Measurements from ENCODE around the gene LBR. TPM values are rescaled to one million over a fixed set of nuclear protein-coding genes. Genes with fewer than 3 reads are reported as not detected.

LBR gene
- total RNA-seq, 4 donors from 2014 or later: 16.5 to 19.8 (median 18.5) TPM

DNA sequence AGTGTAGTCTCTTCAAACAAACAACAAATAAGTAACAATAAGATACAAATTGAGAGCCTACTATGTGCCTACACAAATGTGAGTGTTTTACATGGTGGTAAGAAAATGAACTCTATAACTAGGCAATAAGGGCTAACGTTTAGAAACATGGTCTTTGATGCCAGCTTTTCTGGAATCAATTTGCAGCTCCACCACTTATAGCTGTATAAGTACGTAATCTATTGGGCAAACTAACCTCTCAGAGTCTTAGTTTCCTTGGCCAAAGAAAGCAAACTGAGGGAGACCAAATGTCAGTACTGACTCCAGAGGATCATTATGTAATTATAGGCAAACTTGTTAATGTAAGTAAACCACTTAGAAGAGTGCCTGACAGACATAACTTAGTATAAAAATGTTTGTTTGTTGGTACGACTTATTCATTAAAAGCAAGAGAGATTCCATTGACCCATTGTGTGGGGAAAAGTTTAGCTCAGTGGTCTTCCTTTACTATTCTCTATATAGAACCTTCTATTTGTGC is 59.7 kb downstream of the LBR start:
- no peak overlapping the region for H3K4me3 ChIP-seq
- H3K27me3 ChIP-seq: peaks cover 0 to 3% (median 0%) of the 10 kb centered on the region in 3 donors
- H3K4me1 ChIP-seq: no peaks in the 10 kb centered on the region
- ATAC-seq: no peak
- H3K27ac ChIP-seq: no peak overlapping the region
- intact Hi-C loops (cut with DNase I; ENCODE audit: low total_unique reads) (no loop called here), in situ Hi-C loops (cut with MboI; ENCODE audit: low sequenced_read_pairs in 4 of 4) (no loop called here)
- no peaks in the 10 kb centered on the region for H3K9me3 ChIP-seq
- H3K36me3 ChIP-seq: no peaks in the 10 kb centered on the region
- no peak for TF ChIP-seq POLR2A (IDR thresholded peaks at IDR 0.05)
- no peak for TF ChIP-seq CTCF (IDR thresholded peaks at IDR 0.05 in 4 of 5, conservative IDR thresholded peaks at IDR 0.05 in 1 of 5)
- no peak for DNase-seq

- DNase-seq: no peak
- TF ChIP-seq POLR2A (IDR thresholded peaks at IDR 0.05) (no peak), CTCF (IDR thresholded peaks at IDR 0.05 in 4 of 5, conservative IDR thresholded peaks at IDR 0.05 in 1 of 5) (no peak)
- H3K9me3 ChIP-seq: no peaks in the 10 kb centered on the region
- in situ Hi-C loops (cut with MboI; ENCODE audit: low sequenced_read_pairs in 4 of 4): no loop called here
- H3K4me3 ChIP-seq: no peak overlapping the region
- ATAC-seq: no peak
- H3K36me3 ChIP-seq: no peaks in the 10 kb centered on the region
- H3K4me1 ChIP-seq: no peaks in the 10 kb centered on the region
- H3K27me3 ChIP-seq: peaks cover 0 to 3% (median 0%) of the 10 kb centered on the region in 3 donors
- no peak overlapping the region for H3K27ac ChIP-seq
- intact Hi-C loops (cut with DNase I; ENCODE audit: low total_unique reads): no loop called here
Observed at GRCh38 chr1:225366552-225366951, 61.3 kb downstream of the LBR start.

GRCh38 chr1:225366018-225366417 is 61.8 kb downstream of the LBR start:
- intact Hi-C loops (cut with DNase I; ENCODE audit: low total_unique reads) (no loop called here), in situ Hi-C loops (cut with MboI; ENCODE audit: low sequenced_read_pairs in 4 of 4) (no loop called here)
- H3K4me1 ChIP-seq: no peaks in the 10 kb centered on the region

GRCh38 chr1:225364439-225364838 is 63.4 kb downstream of the LBR start:
- intact Hi-C loops (cut with DNase I; ENCODE audit: low total_unique reads) (no loop called here), in situ Hi-C loops (cut with MboI; ENCODE audit: low sequenced_read_pairs in 4 of 4) (no loop called here)
- no peaks in the 10 kb centered on the region for H3K9me3 ChIP-seq
- H3K4me3 ChIP-seq: no peak overlapping the region
- H3K36me3 ChIP-seq: no peaks in the 10 kb centered on the region
- H3K4me1 ChIP-seq: no peaks in the 10 kb centered on the region
- H3K27ac ChIP-seq: no peak overlapping the region
- no peak for ATAC-seq
- no peak for DNase-seq
- peaks cover 0 to 3% (median 0%) of the 10 kb centered on the region in 3 donors for H3K27me3 ChIP-seq
- no peak for TF ChIP-seq CTCF (IDR thresholded peaks at IDR 0.05 in 4 of 5, conservative IDR thresholded peaks at IDR 0.05 in 1 of 5)
- no peak for TF ChIP-seq POLR2A (IDR thresholded peaks at IDR 0.05)

More at GRCh38 chr1:225366018-225366417, 61.8 kb downstream of the LBR start:
- peaks cover 0 to 3% (median 0%) of the 10 kb centered on the region in 3 donors for H3K27me3 ChIP-seq
- no peaks in the 10 kb centered on the region for H3K36me3 ChIP-seq
- no peak overlapping the region for H3K4me3 ChIP-seq
- H3K27ac ChIP-seq: no peak overlapping the region
- TF ChIP-seq CTCF (IDR thresholded peaks at IDR 0.05 in 4 of 5, conservative IDR thresholded peaks at IDR 0.05 in 1 of 5): no peak
- no peak for TF ChIP-seq POLR2A (IDR thresholded peaks at IDR 0.05)
- DNase-seq (no peak), ATAC-seq (no peak)
- H3K9me3 ChIP-seq: no peaks in the 10 kb centered on the region

- H3K4me3 ChIP-seq: no peak overlapping the region
- no peak for ATAC-seq
Observed at GRCh38 chr1:225362805-225363204, 65.0 kb downstream of the LBR start.

More at GRCh38 chr1:225362805-225363204, 65.0 kb downstream of the LBR start:
- no peak for DNase-seq
- TF ChIP-seq CTCF (IDR thresholded peaks at IDR 0.05 in 4 of 5, conservative IDR thresholded peaks at IDR 0.05 in 1 of 5) (no peak), POLR2A (IDR thresholded peaks at IDR 0.05) (no peak)
- H3K27me3 ChIP-seq: peaks cover 0 to 3% (median 0%) of the 10 kb centered on the region in 3 donors
- no peaks in the 10 kb centered on the region for H3K9me3 ChIP-seq
- H3K36me3 ChIP-seq: no peaks in the 10 kb centered on the region
- H3K27ac ChIP-seq: no peak overlapping the region
- intact Hi-C loops (cut with DNase I; ENCODE audit: low total_unique reads) (no loop called here), in situ Hi-C loops (cut with MboI; ENCODE audit: low sequenced_read_pairs in 4 of 4) (no loop called here)
- no peaks in the 10 kb centered on the region for H3K4me1 ChIP-seq

Data from gastrocnemius medialis (tissue), 4 donors.